DMS79 treated with DMSO at 0.1 percent for 48 hours (cell line): ENCODE results near the gene BCAS3.
"Not testable (repeated sequence)": the region's sequence is repeated elsewhere in the genome, so short reads cannot be mapped to it uniquely, and the experiment has no call there.

Experiments
- DNase-seq: peaks from one replicate; lab custom pipeline; 2025; lab: John Stamatoyannopoulos, UW

Gene BCAS3

GRCh38 chr17:61338000-61338798 lies 660.5 kb downstream of the BCAS3 start:
- no peak for DNase-seq

DNA sequence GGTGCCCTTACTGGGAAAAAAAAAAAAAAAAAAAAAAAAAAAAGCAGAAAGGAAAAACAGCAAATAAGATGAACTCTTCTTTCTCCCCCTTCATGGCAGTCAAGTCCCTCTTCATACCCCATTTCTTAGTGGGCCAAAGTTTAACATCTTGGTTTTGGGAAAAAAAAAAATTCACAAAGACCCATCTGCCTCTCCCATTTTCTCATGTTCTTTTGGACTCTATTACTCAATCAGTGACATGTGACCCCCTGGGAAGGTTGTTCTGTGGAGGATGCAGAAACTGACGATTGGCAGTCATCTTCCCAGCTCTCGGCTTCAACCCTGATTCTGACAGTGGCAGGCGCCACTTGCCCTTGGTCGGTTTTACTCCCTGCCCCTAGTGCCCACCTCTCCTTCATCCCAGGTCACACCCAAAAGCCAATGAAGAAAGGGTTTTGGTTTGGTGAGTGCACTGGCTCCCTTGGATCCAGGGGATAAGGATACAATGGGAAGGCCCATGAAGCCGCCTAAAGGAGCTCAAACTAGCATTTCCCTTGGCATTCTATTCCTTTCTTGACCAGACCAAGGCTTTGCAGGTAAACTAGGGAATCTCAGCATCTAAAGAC lies 661.3 kb downstream of the BCAS3 start:
- no peak for DNase-seq

GRCh38 chr17:61340431-61341209 lies 663.0 kb downstream of the BCAS3 start:
- DNase-seq: no peak

- DNase-seq: no peak
Measured at GRCh38 chr17:61343576-61343975, 665.9 kb downstream of the BCAS3 start.

DNA sequence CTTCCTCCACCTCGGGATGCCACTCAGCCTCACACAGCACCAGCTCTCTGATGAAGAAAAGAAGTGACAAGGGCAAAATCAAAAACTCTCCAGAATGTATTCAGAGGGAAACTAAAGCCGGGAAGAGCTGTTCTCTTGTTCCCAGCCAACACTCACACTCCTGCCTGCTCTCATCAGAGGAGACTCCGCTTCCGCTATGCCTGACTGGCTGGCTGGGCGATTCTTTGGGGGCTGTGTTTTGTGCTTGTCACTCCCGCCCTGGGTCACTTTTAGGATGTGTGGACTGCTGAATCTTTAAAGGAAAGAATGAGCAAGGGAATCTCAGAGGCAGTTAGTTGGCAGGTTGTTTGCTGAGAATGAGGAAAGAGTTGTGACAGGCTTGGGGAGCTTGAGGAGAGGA lies 667.4 kb downstream of the BCAS3 start:
- no peak for DNase-seq

- no peak for DNase-seq
Measured at GRCh38 chr17:61345825-61346666, 668.4 kb downstream of the BCAS3 start.

GRCh38 chr17:61349350-61349749 lies 671.7 kb downstream of the BCAS3 start:
- no peak for DNase-seq

DNA sequence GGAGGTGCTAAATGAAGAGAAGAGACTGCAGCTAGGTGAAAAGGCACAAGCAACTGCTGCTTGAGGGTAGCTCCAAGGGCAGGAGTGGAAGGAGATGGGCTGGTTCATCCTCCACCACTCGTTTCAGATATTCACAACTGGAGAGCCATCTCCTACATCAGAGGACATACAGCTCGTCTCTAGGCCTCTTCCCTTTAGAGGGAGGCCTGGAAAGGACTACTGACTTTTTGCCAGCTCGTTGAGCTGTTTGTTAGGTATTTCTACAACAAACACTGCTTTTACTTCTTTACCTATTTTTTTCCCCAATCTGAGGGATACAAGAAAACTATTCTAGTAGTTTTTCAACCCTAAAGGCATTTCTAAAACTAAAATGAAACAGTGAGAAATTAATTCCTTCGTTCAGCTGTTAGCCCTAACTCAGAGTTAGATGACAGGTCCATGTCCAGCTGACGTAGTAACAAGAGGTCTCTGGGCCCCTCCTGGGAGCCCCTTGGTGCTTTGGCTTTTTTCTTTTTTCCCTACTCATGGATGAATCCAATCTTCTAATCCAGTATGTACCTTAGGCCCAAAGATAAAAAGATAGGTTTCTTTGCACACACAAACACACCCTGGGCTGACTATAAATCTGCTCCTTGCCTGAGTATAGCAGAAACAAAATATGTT lies 674.2 kb downstream of the BCAS3 start:
- DNase-seq: no peak

DNA sequence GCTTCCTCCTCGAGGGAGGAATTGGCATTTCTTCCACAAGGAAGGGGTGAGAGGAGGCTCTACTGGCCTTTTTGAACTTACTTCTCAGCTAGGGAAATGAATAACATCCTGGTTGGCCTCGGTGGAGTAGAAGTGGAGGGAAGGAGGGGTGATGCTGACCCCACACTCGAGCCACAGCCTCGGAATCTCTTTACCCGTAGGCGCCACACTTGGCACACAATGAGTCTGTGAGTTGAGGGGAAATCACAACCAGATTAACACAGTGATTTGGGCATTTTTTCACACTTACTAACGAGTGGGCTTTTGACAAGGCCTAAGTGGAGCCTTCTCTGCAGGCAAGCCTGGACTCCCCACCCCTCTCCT lies 674.7 kb downstream of the BCAS3 start:
- DNase-seq: no peak

- no peak for DNase-seq
Measured at GRCh38 chr17:61352781-61353491, 675.3 kb downstream of the BCAS3 start.

GRCh38 chr17:61353615-61354014 lies 676.0 kb downstream of the BCAS3 start:
- no peak for DNase-seq

- DNase-seq: no peak
Measured at GRCh38 chr17:61354895-61355874, 677.5 kb downstream of the BCAS3 start.

DNA sequence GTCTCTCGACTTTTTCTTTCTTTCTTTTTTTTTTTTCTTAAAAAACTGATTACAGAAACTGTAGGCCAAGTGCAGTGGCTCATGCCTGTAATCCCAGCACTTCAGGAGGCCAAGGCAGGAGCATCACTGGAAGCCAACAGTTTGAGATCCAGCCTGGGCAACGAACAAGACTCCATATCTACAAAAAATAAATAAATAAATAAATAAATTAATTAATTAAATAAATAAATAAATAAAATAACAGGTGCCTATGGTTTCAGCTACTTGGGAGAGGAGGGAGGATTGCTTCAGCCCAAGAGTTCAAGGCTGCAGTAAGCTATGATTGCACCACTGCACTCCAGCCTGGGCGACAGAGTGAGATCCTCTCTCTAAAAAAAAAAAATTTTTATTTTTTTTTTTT lies 679.4 kb downstream of the BCAS3 start:
- DNase-seq: not testable (repeated sequence)

- not testable (repeated sequence) for DNase-seq
Measured at GRCh38 chr17:61359513-61359912, 681.9 kb downstream of the BCAS3 start.

DNA sequence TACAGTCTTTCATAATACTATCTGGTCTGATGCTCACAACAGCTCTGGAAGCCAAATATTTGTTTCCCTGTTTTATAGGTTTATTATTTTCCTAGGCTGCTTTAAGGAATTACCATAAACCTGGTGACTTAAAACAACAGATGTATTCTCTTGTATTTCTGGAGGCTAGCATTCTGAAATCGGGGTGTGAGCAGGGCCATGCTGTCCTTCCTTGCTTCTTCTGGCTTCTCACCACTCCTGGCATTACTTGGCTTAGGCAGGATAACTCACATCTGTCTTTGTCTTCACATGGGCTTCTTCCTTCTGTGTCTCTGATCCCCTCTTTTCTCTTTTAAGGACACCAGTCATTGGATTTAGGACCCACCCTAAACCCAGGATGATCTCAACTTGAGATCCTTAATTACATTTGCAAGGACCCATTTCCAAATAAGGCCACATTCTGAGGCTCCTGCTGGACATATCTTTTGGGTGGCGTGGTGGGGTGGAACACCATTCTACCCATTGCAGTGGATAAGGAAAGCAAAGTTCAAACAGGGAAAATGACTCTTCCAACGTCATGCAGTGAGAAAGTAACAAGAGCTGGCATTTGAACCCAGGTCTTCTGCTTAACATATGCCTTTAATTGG lies 682.8 kb downstream of the BCAS3 start:
- no peak for DNase-seq

DNA sequence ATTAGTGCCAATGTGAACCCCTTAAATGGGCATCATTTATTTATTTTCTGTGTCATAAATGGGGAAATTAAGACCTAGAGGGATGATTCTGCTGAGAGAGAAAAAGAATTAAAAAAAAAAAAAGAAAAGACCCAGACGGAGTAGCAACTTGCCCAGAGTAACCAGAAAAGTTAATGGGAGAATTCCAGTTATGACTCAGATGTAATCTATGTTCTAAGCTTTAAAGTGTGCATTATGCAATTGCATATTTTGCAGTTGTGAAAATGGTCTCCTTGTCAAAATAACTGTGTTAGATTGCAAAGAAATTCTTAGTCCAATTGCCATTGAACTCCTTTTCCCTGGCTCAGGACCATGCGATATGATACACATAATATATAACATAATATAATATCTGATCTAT lies 683.4 kb downstream of the BCAS3 start:
- DNase-seq: no peak

- no peak for DNase-seq
Measured at GRCh38 chr17:61362396-61362795, 684.7 kb downstream of the BCAS3 start.

GRCh38 chr17:61362852-61363600 lies 685.4 kb downstream of the BCAS3 start:
- DNase-seq: no peak
